D721Med (cell line): ENCODE measurements around the gene SYNGAP1.

Experiments used
- DNase-seq: peaks from one replicate; pipeline ENCODE4 v3.0.0; 2011; ENCODE audit warnings: low spot score; ENCODE audit not compliant: insufficient read length
- FAIRE-seq: peaks from 2 replicates; lab custom pipeline; 2011; peaks lifted over from hg19 to GRCh38; lab: Jason Lieb, UNC
- TF ChIP-seq, protein P1 (sequence below): IDR thresholded peaks from 2 replicates; pipeline ENCODE4 v1.5.1; 2012; ENCODE audit warnings: mild to moderate bottlenecking, control low read depth; ENCODE audit not compliant: insufficient read depth; ENCODE audit errors: missing control alignments

The SYNGAP1 gene

DNA sequence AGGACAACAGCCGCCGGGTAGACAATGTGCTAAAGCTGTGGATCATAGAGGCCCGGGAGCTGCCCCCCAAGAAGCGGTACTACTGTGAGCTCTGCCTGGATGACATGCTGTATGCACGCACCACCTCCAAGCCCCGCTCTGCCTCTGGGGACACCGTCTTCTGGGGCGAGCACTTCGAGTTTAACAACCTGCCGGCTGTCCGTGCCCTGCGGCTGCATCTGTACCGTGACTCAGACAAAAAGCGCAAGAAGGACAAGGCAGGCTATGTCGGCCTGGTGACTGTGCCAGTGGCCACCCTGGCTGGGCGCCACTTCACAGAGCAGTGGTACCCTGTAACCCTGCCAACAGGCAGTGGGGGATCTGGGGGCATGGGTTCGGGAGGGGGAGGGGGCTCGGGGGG lies 17.8 kb downstream of the SYNGAP1 start:
- no peak for FAIRE-seq
- TF ChIP-seq, protein P1, sequence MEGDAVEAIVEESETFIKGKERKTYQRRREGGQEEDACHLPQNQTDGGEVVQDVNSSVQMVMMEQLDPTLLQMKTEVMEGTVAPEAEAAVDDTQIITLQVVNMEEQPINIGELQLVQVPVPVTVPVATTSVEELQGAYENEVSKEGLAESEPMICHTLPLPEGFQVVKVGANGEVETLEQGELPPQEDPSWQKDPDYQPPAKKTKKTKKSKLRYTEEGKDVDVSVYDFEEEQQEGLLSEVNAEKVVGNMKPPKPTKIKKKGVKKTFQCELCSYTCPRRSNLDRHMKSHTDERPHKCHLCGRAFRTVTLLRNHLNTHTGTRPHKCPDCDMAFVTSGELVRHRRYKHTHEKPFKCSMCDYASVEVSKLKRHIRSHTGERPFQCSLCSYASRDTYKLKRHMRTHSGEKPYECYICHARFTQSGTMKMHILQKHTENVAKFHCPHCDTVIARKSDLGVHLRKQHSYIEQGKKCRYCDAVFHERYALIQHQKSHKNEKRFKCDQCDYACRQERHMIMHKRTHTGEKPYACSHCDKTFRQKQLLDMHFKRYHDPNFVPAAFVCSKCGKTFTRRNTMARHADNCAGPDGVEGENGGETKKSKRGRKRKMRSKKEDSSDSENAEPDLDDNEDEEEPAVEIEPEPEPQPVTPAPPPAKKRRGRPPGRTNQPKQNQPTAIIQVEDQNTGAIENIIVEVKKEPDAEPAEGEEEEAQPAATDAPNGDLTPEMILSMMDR = no peak
- DNase-seq = no peak

DNA sequence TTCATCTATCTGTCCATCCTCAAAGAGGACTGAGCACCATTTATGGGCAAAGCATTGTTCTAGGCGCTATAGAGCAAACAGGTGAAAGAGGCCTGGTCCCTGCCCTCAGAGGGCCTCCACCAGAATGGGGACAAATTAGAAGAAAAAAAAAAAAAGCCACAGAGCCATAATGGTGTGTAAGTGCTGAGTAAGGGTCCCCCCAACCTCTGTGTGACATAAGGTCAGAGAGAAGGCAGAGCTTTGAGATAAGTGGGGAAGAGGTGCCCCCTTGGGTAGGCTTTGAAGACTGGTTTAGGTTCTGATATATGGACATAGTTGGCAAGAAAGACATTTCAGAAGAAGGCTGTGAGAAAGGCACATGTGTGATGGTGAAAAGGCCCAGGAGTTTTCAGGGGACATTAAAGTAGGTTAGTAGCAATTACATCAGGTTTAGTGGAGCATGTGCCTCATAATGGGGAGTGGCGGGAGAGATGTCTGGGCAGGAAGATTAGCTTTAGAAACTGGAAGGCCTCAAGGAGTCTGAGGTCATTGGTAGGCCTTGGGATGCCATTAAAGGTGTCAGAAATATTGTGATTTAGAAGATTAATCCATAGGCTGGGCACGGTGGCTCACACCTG lies 19.2 kb downstream of the SYNGAP1 start:
- FAIRE-seq (no peak), DNase-seq (no peak)
- TF ChIP-seq, protein P1 = no peak

DNA sequence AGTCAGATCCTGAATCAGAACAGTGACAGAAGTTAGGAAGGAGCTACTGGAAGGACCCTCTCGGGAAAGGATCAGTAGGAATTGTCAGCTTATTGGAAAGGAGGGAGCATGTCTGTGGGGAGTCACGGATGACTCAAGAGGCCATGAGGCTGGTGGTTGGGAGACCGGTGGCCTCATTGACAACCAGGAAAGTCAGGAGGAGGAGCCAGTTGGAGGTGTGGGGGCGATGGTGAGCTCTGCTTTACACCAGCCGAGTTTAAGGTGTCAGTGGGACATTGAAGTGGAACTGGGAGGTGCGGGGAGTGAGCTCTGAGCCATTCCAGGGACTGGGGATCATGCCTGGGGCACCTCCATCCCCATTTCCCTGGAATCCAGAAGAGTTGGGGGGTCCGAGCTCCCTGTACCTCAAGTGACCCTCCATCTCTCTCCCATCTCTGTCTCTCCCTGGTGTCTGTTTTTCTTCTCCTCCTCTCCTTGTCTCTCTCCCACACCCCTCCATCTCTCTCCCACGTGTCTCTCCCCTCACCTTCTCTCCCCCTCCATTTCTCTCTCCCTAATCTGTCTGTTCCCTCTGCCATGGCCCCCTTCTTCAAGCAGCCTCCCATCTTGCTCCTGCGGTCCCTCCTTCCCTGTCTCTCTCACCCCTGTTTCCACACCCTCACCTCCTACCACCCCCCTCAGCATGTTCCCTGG lies 20.2 kb downstream of the SYNGAP1 start:
- no peak for DNase-seq
- FAIRE-seq = no peak
- TF ChIP-seq, protein P1 = no peak

DNA sequence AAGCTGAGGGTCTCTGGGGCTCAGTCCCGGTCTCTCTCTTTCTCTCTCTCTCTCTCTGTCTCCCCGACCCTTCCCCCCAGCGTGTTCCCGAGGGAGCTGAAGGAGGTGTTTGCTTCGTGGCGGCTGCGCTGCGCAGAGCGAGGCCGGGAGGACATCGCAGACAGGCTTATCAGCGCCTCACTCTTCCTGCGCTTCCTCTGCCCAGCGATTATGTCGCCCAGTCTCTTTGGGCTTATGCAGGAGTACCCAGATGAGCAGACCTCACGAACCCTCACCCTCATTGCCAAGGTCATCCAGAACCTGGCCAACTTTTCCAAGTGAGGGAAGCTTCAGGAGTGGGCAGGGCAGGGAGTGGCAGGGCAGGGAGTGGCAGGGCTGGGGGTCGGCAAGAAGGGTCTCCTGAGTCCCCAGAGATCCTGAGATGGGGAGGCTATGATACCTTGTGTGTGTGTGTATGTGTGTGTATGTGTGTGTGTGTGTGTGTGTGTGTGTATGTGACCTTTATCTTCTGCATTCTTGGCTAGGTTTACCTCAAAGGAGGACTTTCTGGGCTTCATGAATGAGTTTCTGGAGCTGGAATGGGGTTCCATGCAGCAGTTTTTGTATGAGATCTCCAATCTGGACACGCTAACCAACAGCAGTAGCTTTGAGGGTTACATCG lies 20.9 kb downstream of the SYNGAP1 start:
- FAIRE-seq = no peak
- TF ChIP-seq, protein P1 = no peak
- no peak for DNase-seq

DNA sequence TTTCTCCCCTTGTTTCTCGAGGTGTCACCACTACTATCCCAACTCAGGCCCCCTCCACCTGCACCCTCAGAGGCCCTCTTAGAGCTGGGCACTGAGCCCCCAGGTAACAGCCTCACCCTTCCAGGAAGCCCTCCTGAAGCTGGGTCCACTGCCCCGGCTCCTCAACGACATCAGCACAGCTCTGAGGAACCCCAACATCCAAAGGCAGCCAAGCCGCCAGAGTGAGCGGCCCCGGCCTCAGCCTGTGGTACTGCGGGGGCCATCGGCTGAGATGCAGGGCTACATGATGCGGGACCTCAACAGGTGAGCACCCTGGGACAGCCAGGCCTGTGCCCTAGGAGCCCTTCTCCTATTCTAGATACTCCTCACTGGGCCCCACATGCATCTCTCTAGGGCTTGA lies 21.6 kb downstream of the SYNGAP1 start:
- TF ChIP-seq, protein P1 = no peak

DNA sequence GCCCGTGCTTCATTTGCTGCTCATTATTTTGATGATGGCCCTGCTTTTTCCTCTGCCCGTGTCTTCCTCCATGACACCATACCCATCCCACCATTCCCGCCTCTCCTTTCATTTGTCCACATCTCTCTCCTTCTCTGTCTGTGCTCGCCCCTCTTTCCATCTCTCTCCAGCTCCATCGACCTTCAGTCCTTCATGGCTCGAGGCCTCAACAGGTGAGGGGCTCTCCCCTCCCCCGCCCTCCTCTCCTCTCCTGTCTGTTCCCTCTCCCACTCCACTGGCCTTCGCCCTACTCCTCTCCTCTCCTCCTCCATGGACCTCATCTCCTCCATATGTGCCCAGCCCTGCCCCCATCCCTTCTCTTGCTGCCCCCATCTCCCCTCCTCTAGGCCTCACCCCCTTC lies 22.4 kb downstream of the SYNGAP1 start:
- DNase-seq (no peak), FAIRE-seq (no peak)
- TF ChIP-seq, protein P1 = no peak

More for the DNA sequence above, 21.6 kb downstream of the SYNGAP1 start:
- DNase-seq = no peak
- FAIRE-seq = no peak
